ENCODE data around the gene GNG2.

Gene GNG2

DNA sequence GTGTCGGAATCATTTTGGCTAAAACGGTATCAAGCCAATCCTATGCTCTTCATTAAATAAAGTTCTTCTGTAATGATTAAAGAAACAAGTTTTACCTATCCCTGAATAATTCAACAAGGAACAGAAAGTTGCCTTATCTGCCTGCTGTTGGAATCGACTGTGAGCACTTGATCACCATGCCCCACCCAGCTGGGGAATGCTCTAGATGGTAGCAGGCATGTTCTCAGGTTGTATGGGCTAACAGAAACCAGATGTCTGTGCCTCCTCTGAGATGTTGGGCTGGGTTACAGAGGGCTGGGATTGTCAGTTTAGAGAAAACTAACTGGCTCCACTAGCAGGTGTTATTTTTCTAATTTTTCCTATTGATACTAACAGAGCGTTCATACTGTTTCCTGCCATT lies 157.8 kb downstream of the GNG2 start:
- POLR2A ChIA-PET, result no interaction called here
- H3K4me1 ChIP-seq (ENCODE audit: control insufficient read depth, insufficient read depth, low read length), result no peaks in the 10 kb centered on the region
- CTCF ChIA-PET, result interaction anchor here (0.6 kb wide), 1 partner anchor 72 kb away, joined by 3 read pairs; no protein-coding TSS in a partner anchor
- no peak for TF ChIP-seq ZNF324 (tag by site-specific recombination; IDR thresholded peaks at IDR 0.05)
- TF ChIP-seq, protein P1, sequence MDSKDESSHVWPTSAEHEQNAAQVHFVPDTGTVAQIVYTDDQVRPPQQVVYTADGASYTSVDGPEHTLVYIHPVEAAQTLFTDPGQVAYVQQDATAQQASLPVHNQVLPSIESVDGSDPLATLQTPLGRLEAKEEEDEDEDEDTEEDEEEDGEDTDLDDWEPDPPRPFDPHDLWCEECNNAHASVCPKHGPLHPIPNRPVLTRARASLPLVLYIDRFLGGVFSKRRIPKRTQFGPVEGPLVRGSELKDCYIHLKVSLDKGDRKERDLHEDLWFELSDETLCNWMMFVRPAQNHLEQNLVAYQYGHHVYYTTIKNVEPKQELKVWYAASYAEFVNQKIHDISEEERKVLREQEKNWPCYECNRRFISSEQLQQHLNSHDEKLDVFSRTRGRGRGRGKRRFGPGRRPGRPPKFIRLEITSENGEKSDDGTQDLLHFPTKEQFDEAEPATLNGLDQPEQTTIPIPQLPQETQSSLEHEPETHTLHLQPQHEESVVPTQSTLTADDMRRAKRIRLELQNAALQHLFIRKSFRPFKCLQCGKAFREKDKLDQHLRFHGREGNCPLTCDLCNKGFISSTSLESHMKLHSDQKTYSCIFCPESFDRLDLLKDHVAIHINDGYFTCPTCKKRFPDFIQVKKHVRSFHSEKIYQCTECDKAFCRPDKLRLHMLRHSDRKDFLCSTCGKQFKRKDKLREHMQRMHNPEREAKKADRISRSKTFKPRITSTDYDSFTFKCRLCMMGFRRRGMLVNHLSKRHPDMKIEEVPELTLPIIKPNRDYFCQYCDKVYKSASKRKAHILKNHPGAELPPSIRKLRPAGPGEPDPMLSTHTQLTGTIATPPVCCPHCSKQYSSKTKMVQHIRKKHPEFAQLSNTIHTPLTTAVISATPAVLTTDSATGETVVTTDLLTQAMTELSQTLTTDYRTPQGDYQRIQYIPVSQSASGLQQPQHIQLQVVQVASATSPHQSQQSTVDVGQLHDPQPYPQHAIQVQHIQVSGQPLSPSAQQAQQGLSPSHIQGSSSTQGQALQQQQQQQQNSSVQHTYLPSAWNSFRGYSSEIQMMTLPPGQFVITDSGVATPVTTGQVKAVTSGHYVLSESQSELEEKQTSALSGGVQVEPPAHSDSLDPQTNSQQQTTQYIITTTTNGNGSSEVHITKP (tag by site-specific recombination; IDR thresholded peaks at IDR 0.05), result no peak
- no peak for TF ChIP-seq ZNF350 (tag by site-specific recombination; IDR thresholded peaks at IDR 0.05)
- TF ChIP-seq KLF1 (tag by site-specific recombination; IDR thresholded peaks at IDR 0.05), result peak; percentile 42
- TF ChIP-seq ZNF629 (tag by site-specific recombination; IDR thresholded peaks at IDR 0.05), result no peak
- no peak overlapping the region for H3K4me3 ChIP-seq (ENCODE audit: low read depth, low read length)
- H3K36me3 ChIP-seq (ENCODE audit: control insufficient read depth in 2 of 2, insufficient read depth in 1 of 2, low read length in 2 of 2), result peaks cover 0 to 10% of the 10 kb centered on the region in 2 experiments; a peak in 1 of 3 replicates
- no peaks in the 10 kb centered on the region for H3K9me3 ChIP-seq (ENCODE audit: control insufficient read depth, insufficient read depth, low read depth, low read length)
- H3K27ac ChIP-seq (ENCODE audit: extremely low read depth, low read depth, low read length), result no peak overlapping the region

DNA sequence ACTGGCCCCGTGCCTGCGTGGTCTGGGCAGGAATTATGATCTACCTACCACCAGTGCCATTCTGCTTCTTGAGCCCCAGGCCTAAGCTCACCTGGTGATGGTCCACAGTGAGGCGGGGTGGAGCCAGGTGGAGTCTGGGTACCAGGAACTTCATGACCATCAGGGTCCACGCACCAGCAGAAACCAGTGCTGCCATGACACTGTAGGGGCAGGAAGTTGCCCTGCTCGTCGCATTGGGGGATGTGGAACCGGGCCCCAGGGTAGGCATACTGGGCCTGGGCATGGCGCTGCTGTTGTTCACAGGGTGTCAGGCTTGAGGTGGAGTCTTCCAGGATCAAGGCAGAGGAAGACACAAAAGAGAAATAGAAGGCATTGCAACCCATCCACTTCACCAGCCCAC lies 158.6 kb downstream of the GNG2 start:
- CTCF ChIA-PET, result interaction anchor here (0.6 kb wide), 1 partner anchor 1312 kb away, joined by 3 read pairs; no protein-coding TSS in a partner anchor
- Histone ChIP-seq H3K4me3 (ENCODE audit: low read depth, low read length) (no peak overlapping the region), H3K27ac (ENCODE audit: extremely low read depth, low read depth, low read length) (no peak overlapping the region), H3K9me3 (ENCODE audit: control insufficient read depth, insufficient read depth, low read depth, low read length) (no peaks in the 10 kb centered on the region), H3K4me1 (ENCODE audit: control insufficient read depth, insufficient read depth, low read length) (no peaks in the 10 kb centered on the region), H3K36me3 (ENCODE audit: control insufficient read depth in 2 of 2, insufficient read depth in 1 of 2, low read length in 2 of 2) (peaks cover 0 to 10% of the 10 kb centered on the region in 2 experiments; a peak in 1 of 3 replicates)
- POLR2A ChIA-PET, result no interaction called here
- TF ChIP-seq ZNF585B (tag by site-specific recombination; IDR thresholded peaks at IDR 0.05), result no peak
- TF ChIP-seq ZNF776 (tag by site-specific recombination; IDR thresholded peaks at IDR 0.05; ENCODE audit: borderline replicate concordance), result no peak
- no peak for TF ChIP-seq KLF1 (tag by site-specific recombination; IDR thresholded peaks at IDR 0.05)
- no peak for TF ChIP-seq HOXD13 (CRISPR knock-in tag; IDR thresholded peaks at IDR 0.05; ENCODE audit: borderline replicate concordance)
